ENCODE results near the gene ADCY2.

GRCh38 chr5:7871653-7872052, 475.7 kb downstream of the ADCY2 start:
- no peak for TF ChIP-seq CTCF (IDR thresholded peaks at IDR 0.05)
- no peak for TF ChIP-seq POLR2A (IDR thresholded peaks at IDR 0.05)

Measured in esophagus squamous epithelium (tissue), 4 donors.